GM18517 (cell line): ENCODE measurements around the gene AADAT.

Source experiments
- ATAC-seq: cut with Tn5 transposase; IDR thresholded peaks from one replicate; pipeline ENCODE4 v1.9.1; 2021; ENCODE audit warnings: mild to moderate bottlenecking, moderate library complexity; ENCODE audit not compliant: unreplicated experiment

Gene AADAT

DNA sequence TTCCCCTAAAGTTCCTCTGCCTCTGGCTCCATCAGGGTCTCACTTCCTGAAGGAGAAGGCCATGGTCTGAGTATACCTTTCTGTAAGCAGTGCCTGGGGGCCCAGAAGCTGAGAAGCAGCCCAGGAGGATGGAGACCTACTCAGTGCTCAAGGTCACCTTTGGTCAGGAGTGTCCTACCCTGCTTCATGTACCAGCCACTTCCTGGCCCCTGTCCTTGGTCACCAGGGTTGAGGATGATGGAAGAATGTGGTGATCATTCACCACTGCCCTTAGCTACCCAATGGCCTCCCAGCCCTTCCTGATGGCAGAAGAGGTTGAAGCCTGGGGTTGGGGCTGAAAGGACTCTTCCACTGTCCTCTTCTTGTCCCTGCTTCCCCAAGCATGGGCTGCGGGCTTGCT, 54.5 kb downstream of the AADAT start:
- ATAC-seq: no peak

DNA sequence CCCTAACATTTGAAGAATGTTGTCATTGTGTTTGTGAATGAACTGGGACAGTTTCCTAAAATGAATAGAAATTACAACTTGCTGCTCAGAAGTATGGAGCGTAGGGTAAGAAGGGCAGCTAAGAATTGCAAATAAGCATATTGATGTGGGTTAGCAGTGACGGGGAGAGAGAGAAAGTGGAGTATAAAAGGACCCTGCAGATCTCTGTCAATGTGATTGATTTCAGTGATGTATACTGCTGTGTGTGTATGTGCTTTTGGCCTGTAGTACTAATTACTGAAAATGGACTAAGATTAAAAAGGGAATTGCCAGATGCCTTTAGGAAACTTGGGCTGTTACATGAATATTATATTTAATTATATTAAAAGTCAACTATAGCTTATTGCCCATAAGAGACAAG, 55.8 kb downstream of the AADAT start:
- ATAC-seq: no peak

DNA sequence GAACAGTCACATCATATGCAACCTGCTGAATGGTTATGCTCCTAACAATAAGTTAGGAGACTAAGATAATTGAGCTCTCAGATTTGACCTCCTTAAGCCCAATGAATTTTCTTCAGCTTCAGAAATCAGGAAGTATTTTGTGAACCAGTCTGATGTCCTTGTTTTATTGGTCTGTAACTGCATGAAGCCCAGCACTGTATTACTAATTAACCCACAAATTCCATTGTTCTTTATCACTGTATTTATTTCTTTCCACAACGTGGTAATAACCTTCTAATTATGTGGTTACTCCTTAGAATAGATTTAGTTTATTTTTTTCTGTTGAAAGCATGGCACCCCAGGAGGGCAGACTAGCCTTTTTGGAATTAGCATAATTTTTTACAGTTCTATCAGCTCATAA, 59.6 kb downstream of the AADAT start:
- no peak for ATAC-seq

DNA sequence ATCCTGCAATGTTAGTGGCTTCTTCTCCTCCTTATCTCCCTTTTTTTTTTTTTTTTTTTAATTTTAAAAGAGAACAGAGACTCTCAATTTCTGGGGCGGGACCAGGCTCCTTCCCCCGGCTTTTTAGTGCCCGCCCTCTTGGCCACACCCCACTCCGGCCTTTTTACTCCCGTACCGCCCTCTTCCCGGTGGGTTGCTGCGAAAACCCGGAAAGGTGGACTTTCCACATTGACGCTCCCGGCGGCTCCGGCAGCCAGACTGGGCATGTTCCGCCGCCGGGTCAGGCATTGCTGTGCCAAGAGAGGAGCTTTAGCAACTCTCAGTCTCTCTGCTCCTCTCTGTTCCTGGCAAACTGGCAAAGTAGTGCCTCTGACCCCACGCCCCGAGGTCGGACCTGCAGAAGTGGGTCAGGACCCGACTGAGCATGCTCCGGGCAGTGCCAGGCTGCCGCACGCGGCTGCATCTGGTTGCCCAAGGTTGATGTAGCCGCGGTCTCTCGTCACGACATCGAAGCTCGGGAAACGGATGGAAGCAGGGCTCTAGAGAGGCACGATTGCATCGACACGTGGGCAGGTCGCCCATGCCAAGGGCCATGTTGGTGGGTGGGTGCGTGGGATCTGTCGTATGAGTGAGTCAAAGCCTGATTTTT, 62.5 kb downstream of the AADAT start:
- ATAC-seq: peak; percentile 73

DNA sequence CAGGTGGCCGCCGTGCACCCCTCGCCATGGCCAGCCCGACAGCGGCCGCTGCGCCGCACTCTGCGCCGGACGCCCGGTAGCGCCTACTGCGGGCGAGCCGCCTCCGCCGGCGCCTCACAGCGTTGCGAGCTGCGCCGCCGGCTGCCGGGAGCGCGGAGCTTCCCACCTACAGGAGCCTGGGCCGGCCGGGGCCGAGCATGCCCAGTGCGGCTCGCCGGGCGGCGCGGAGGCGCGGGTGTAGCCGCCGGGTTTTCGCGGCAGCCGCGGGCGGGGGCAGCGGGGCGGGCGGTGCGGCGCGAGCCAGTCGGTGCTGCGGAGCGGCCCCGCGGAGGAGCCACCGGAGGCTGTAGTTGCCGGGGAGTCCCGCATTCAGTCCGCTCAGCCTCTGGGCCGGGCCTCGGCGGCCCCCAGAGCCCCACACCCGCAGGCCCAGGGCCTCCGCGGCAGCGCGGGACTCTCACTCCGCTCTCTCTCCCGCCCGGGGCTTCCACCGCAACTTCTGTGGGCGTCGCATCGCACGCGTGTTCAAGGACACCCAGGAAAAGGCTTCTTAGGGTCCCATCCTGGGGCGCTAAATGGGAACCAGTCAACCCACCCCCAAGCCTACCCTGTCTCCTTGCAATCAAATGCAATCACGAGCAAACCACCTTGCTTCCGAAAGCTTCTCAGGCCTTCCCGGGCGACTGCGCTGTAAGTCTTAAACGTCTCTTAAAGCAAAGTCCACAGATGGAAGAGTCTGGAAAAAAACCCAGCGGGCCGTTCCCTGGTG, 63.3 kb downstream of the AADAT start, which contains the start of gene MFAP3L:
TSS of gene MFAP3L (minus strand) at position 143 of the 769 bp plus-strand sequence. CDS start 20,518 bp downstream, outside the sequence.
- ATAC-seq: peak; percentile 86

DNA sequence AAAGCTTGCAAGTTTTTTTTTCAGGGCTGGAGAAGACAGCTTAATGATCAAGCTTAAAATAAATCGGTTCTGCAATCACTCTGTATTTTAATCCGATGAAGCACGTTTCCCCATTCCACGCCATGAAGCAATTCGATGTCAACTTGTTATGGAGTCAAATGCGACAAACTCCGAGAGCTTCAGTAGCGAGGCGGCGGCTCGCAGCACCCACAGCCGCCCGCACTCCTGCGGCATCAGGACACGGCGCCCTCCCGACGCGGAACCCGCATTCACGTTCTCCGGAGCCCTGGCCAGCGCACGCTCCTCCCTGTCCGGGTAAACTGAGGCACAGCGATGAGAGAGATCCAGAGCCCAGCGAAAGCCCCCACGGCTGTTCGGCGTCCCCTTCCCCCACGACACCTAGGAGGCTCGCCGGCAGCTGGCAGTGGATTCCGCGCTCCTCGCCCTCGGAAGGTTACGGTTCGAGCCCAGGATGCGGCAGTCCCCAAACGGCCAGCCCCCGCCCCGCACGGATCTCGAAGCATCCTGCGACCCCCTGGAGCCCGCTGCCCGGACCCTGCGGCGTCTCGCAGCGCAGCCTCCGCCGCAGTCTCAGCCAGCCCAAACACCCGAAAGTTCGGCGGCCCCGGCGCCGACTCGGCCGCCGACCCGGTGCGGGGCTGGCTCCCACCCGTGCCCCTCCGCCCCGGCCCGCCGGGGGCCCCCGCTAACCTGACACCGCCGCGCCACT, 64.1 kb downstream of the AADAT start:
- no peak for ATAC-seq

DNA sequence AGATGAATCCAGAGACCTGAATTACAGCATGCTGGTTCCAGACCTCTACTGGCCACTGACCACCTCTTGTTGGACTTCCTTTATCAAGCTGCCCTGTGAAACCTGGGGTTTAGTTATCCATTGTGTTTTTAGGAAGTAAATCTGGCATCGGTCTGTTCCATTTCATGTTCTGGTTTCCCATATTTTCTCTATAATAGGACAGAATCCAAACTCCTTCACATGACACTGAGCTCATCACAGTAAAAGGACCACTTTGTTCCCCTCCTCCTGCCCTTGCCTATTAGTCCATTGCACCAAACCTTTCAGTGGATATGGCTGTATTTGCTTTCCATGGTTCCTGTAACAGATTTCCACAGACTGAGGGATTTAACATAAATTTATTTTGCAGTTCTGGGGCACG, 67.5 kb downstream of the AADAT start:
- no peak for ATAC-seq

DNA sequence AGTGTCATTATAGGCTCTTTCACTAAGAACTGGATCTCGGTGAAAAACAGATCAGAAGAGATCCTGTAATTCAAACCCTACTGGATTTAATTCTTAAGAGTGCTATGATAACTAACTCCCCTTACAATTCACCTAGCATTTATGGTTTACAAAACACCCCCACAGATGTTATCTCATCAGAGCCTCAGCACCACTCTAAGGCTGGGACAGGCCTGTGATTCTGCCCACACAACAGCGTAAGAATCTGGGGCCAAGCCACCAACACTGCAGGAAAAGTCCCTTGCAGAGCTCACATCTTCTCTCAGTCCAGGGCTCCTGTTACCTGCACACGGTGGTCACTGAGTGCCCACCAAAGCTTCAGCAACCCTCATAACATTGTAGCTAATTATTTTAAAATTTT, 72.5 kb downstream of the AADAT start:
- ATAC-seq: no peak

DNA sequence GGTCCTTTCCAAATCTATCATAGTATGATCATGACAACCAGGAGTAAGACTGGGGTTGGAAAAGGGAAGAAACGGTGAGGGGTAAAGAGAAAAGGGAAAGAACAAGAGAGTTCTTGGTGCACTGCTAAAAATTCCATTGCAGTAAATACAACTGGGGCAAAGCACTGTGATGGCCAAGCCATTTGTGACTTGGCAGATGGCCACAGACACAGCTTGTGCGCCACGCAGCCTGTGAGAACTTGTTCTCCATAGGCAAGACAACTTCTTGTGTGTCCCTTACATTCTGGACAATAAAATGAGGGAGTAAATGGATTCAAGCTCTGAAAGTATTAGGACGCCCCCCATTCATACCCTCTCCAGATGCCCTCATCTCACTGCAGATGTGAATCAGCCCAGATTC, 74.5 kb downstream of the AADAT start:
- no peak for ATAC-seq

DNA sequence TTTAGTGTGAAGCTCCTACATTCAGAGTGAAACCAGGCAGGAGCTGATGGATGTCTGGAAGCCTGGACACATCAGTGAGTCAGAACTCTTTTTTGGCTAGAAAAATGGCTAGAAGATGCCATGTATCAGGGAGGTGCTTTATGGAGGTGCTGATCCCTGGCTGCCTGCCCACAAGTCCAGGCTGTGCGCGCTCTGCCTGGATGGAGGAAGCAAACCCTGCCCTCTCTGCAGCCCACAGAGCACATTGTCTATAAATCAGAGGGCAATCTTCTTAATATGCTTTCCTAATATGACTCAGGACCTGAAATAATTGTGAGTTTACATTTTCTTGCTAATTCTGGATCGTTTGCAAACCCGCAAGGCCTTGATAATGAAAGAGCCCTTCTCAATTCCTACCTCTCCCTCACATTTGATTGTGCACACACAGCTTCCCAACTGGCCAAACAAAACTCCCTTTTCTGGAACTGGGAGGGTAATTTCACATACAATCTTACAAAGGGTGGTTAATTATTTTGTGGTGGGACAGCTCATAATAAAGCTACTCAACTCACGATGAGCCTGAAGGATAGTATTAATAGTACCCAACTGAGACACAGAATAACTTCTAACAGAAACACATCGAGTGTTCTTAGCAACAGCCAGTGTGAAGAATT, 75.3 kb downstream of the AADAT start:
- ATAC-seq: no peak

DNA sequence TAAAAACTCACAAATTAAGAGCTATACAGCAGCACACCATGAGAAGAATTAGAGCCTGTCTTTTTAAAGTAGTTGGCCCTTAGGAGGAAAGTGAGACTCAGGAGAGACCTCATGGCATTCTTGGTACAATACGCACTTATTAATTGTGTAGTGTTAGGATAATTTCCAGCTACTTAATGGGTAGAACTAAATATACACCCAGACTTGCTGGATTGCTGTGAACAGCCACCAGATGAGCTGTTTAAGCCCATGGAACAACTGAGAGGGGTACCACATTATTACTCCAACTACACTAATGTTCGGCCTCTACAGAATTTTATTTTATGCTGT, 77.2 kb downstream of the AADAT start:
- no peak for ATAC-seq

DNA sequence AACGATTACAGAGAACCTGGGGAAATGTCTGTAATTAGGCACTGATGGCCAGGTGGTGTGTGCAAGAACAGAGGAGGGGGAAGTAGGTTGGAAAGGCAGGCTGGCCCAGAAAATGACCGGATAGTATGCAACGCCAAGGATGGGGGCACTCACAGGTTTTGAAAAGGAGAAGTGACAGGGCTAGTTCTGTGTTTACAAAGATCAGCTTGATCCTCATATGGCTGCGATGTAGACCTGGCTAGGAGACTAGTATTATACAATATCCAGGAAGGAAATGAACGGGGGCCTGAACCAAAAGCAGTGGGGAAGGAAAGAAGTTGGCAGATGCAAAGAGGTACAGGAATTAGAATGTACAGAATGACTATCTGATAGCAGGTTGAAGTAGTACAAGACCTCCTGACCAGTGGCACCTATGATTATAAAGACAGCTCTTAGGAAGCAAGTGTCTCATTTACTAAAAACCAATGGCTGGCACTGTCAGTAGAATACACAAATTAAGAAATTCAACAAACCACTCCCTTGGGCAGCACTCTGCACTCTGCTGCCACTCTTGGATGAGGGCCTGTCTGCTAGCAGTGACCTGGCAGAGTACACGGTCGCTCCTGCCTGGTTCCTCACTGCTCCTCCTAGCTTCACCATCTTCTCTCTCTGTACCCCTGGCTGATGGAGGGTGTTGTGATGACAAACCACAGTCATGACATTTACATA, 77.7 kb downstream of the AADAT start:
- no peak for ATAC-seq
